Measurements from ENCODE around the gene ESYT2. TPM values are rescaled to one million over a fixed set of nuclear protein-coding genes. Genes with fewer than 3 reads are reported as not detected.

The ESYT2 gene
- total RNA-seq, 1 donor from 2014 or later, result 31.8 TPM

- peaks cover 11% of the 10 kb centered on the region for H3K36me3 Mint-ChIP-seq (ENCODE audit: low read depth, unreplicated experiment)
Measured at GRCh38 chr7:158803367-158803969, 25.8 kb downstream of the ESYT2 start.

GRCh38 chr7:158802535-158803366, 26.6 kb downstream of the ESYT2 start:
- Mint-ChIP-seq H3K27me3 (ENCODE audit: unreplicated experiment) (no peaks in the 10 kb centered on the region), H3K4me1 (ENCODE audit: unreplicated experiment) (no peaks in the 10 kb centered on the region), H3K4me3 (ENCODE audit: unreplicated experiment) (no peak overlapping the region), H3K36me3 (ENCODE audit: low read depth, unreplicated experiment) (peaks cover 11% of the 10 kb centered on the region), H3K27ac (ENCODE audit: unreplicated experiment) (no peak overlapping the region), H3K9me3 (ENCODE audit: unreplicated experiment) (no peaks in the 10 kb centered on the region)
- no peak for DNase-seq (ENCODE audit: low spot score)
- TF ChIP-seq CTCF (IDR thresholded peaks at IDR 0.05; ENCODE audit: unreplicated experiment), result no peak

More at GRCh38 chr7:158803367-158803969, 25.8 kb downstream of the ESYT2 start:
- Mint-ChIP-seq H3K9me3 (ENCODE audit: unreplicated experiment) (no peaks in the 10 kb centered on the region), H3K4me1 (ENCODE audit: unreplicated experiment) (no peaks in the 10 kb centered on the region), H3K4me3 (ENCODE audit: unreplicated experiment) (no peak overlapping the region), H3K27ac (ENCODE audit: unreplicated experiment) (no peak overlapping the region), H3K27me3 (ENCODE audit: unreplicated experiment) (no peaks in the 10 kb centered on the region)
- no peak for TF ChIP-seq CTCF (IDR thresholded peaks at IDR 0.05; ENCODE audit: unreplicated experiment)
- DNase-seq (ENCODE audit: low spot score), result no peak

- H3K4me1 Mint-ChIP-seq (ENCODE audit: unreplicated experiment), result peaks cover 3% of the 10 kb centered on the region
- no peaks in the 10 kb centered on the region for H3K27me3 Mint-ChIP-seq (ENCODE audit: unreplicated experiment)
- no peaks in the 10 kb centered on the region for H3K9me3 Mint-ChIP-seq (ENCODE audit: unreplicated experiment)
Measured at GRCh38 chr7:158798741-158799140, 30.6 kb downstream of the ESYT2 start.

GRCh38 chr7:158796667-158797066, 32.6 kb downstream of the ESYT2 start:
- Mint-ChIP-seq H3K36me3 (ENCODE audit: low read depth, unreplicated experiment) (peaks cover 16% of the 10 kb centered on the region), H3K4me3 (ENCODE audit: unreplicated experiment) (peak overlapping the region; percentile 11), H3K4me1 (ENCODE audit: unreplicated experiment) (peaks cover 3% of the 10 kb centered on the region), H3K9me3 (ENCODE audit: unreplicated experiment) (no peaks in the 10 kb centered on the region), H3K27ac (ENCODE audit: unreplicated experiment) (peak overlapping the region; percentile 0), H3K27me3 (ENCODE audit: unreplicated experiment) (peaks cover 2% of the 10 kb centered on the region)
- TF ChIP-seq CTCF (IDR thresholded peaks at IDR 0.05; ENCODE audit: unreplicated experiment), result no peak
- no peak for DNase-seq (ENCODE audit: low spot score)

More at GRCh38 chr7:158798741-158799140, 30.6 kb downstream of the ESYT2 start:
- no peak for TF ChIP-seq CTCF (IDR thresholded peaks at IDR 0.05; ENCODE audit: unreplicated experiment)
- no peak overlapping the region for H3K4me3 Mint-ChIP-seq (ENCODE audit: unreplicated experiment)
- peaks cover 5% of the 10 kb centered on the region for H3K36me3 Mint-ChIP-seq (ENCODE audit: low read depth, unreplicated experiment)
- H3K27ac Mint-ChIP-seq (ENCODE audit: unreplicated experiment), result no peak overlapping the region
- no peak for DNase-seq (ENCODE audit: low spot score)

GRCh38 chr7:158795272-158795671, 34.0 kb downstream of the ESYT2 start:
- TF ChIP-seq CTCF (IDR thresholded peaks at IDR 0.05; ENCODE audit: unreplicated experiment), result no peak
- no peak for DNase-seq (ENCODE audit: low spot score)
- Mint-ChIP-seq H3K27ac (ENCODE audit: unreplicated experiment) (no peak overlapping the region), H3K9me3 (ENCODE audit: unreplicated experiment) (no peaks in the 10 kb centered on the region), H3K4me3 (ENCODE audit: unreplicated experiment) (no peak overlapping the region), H3K36me3 (ENCODE audit: low read depth, unreplicated experiment) (peaks cover 24% of the 10 kb centered on the region), H3K27me3 (ENCODE audit: unreplicated experiment) (peaks cover 5% of the 10 kb centered on the region), H3K4me1 (ENCODE audit: unreplicated experiment) (peaks cover 3% of the 10 kb centered on the region)

All from endothelial cell (in vitro differentiated cells).